Measurements from ENCODE around the gene THY1.

The THY1 gene

DNA sequence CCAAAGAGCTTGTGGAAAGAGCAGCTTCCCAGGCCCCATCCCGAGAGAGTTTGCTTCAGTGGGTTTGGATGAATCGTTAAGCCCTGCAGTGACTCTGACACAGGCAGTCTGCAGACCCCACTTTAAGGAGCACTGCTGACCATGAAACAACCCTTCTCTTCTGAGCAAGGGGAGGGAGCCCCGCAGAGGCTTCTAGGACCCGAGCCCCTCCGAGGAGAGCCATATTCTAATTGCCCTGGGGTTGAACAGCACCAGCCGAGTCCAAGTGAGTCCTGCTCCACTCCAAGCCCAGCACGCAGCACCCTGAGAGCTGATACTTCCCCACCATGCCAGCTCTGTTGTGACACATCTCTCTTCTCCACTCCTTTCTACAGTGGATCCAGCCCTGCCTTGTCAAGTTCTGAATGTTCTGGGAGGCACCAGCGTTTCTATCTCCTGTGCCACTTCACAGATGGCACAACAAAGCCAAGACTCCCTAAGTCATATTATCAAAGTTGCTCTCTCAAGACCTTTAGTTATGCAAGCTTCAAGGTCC is 51.8 kb downstream of the THY1 start:
- Histone ChIP-seq H3K4me3 (ENCODE audit: low read depth, low read length) (no peak overlapping the region), H3K36me3 (ENCODE audit: control insufficient read depth, insufficient read depth, low read length) (no peaks in the 10 kb centered on the region), H3K9ac (ENCODE audit: low read depth, low read length) (no peak overlapping the region), H3K4me1 (ENCODE audit: control insufficient read depth, insufficient read depth, low read length) (peaks cover 13% of the 10 kb centered on the region), H3K27me3 (ENCODE audit: control insufficient read depth, insufficient read depth, low read length) (peaks cover 6% of the 10 kb centered on the region), H3K9me3 (ENCODE audit: control insufficient read depth, insufficient read depth, low read length) (no peaks in the 10 kb centered on the region)

DNA sequence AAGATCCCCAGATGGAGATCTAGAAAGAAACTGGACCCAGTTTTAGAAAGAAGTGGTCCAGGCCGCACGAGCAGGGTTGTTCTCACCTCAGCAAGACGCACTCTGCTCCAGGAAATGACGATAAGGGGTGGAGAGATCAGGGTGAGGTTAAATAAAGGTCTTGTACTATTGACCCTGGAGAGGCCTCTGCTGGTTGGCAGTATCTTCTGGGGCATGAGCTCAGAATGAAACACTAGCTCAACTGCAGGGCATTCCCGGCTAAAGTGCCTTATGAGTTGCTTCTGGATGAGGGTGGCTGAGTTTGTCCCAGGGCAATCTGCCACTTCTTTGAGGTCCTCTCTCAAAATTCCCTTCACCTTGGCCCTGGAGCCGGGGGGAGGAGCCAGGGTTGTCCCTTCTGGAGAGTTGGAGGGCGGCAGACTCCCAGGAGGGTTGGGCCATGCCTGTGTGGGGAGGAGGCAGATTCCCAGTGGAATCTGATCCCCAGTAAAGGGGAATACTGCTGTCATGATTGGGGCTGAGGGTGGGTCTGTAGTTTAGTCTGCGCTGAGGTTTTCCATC is 52.4 kb downstream of the THY1 start:
- peaks cover 7% of the 10 kb centered on the region for H3K27me3 ChIP-seq (ENCODE audit: control insufficient read depth, insufficient read depth, low read length)
- H3K9ac ChIP-seq (ENCODE audit: low read depth, low read length), result no peak overlapping the region
- no peaks in the 10 kb centered on the region for H3K9me3 ChIP-seq (ENCODE audit: control insufficient read depth, insufficient read depth, low read length)
- H3K36me3 ChIP-seq (ENCODE audit: control insufficient read depth, insufficient read depth, low read length), result no peaks in the 10 kb centered on the region
- H3K4me3 ChIP-seq (ENCODE audit: low read depth, low read length), result no peak overlapping the region
- peaks cover 11% of the 10 kb centered on the region for H3K4me1 ChIP-seq (ENCODE audit: control insufficient read depth, insufficient read depth, low read length)

DNA sequence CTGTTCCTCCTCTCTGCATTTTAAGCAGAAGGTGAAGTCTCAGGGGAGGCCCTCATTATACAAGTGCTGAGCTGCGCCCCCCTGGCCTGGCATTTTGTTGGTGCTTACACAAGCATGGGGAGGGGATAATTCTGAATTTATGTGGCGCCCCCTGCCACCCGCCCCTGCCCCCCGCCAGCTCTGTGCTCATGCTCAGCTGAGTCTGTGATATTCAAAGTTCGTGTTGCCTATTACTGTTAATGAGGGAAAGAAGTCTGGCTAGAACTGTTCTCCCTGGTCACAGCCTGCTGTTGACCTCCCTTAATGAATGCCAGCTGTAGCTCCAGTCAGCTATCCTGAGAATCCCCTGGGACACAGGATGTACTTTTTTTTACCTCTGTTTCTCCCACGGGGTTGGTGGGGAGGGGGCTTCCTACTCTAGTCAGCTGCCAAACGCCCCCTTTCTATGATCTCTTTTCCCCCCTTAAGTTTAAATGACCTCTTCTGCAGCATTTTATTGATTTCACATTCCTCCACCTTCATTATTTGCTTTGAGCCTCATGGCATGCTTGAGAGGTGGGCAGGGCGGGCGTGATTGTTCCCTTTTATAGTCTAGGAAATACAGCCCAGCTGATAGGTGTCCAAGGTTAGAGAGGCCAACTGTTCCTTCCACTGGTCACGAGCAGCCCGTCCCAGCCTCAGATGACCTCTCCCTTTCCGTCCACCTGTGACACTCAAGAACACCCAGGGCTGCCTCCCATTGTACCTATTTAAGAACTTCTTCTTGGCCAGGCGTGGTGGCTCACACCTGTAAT is 53.6 kb downstream of the THY1 start:
- Histone ChIP-seq H3K36me3 (ENCODE audit: control insufficient read depth, insufficient read depth, low read length) (no peaks in the 10 kb centered on the region), H3K27me3 (ENCODE audit: control insufficient read depth, insufficient read depth, low read length) (peaks cover 19% of the 10 kb centered on the region), H3K9me3 (ENCODE audit: control insufficient read depth, insufficient read depth, low read length) (no peaks in the 10 kb centered on the region), H3K4me3 (ENCODE audit: low read depth, low read length) (no peak overlapping the region), H3K9ac (ENCODE audit: low read depth, low read length) (no peak overlapping the region), H3K4me1 (ENCODE audit: control insufficient read depth, insufficient read depth, low read length) (peaks cover 7% of the 10 kb centered on the region)

DNA sequence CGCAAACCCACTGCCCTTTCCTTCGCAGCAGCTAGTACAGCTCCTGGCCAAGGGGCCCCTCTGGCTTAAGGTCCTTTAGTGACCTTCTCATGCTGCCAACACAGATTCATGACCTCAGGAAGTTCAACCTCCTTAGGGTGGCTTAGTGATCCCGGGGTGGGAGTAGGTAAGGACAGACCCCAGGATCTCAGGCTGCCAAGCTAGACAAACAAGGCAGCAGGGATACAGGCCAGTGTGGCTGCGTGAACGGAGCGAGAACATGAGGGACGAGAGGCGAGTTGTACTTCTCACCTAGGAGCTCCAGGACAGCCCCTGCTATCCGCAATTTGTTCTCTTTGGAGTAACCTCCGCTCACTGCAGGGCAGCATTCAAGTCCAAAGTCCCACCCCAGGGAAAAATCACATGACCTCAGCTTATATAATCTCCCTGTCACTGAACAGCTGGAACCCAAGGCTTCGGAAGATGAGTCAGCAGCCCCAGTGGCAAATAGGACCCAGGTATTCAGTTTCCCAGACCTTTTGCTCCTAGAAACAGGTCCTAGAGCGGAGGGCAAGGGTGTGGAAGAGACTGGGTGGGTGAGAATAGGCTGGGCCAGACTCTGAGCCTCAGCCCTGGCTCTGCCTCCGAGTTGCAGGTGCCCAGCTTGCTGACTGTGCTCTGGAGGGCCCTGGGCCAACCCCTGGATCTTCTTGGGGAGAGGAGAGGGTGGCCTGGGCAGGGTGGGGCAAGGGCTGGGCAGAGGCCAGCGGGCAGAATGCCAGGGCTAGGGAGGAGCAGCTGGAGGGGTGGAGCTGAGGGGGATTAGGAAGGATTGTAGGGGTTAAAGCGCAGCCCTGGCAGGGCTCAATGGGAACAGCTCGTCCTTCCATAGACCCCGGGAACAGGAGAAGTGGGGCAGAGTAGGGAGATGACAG is 54.6 kb downstream of the THY1 start:
- Histone ChIP-seq H3K9me3 (ENCODE audit: control insufficient read depth, insufficient read depth, low read length) (no peaks in the 10 kb centered on the region), H3K4me1 (ENCODE audit: control insufficient read depth, insufficient read depth, low read length) (peaks cover 7% of the 10 kb centered on the region), H3K4me3 (ENCODE audit: low read depth, low read length) (no peak overlapping the region), H3K27me3 (ENCODE audit: control insufficient read depth, insufficient read depth, low read length) (peaks cover 23% of the 10 kb centered on the region), H3K36me3 (ENCODE audit: control insufficient read depth, insufficient read depth, low read length) (no peaks in the 10 kb centered on the region), H3K9ac (ENCODE audit: low read depth, low read length) (no peak overlapping the region)

DNA sequence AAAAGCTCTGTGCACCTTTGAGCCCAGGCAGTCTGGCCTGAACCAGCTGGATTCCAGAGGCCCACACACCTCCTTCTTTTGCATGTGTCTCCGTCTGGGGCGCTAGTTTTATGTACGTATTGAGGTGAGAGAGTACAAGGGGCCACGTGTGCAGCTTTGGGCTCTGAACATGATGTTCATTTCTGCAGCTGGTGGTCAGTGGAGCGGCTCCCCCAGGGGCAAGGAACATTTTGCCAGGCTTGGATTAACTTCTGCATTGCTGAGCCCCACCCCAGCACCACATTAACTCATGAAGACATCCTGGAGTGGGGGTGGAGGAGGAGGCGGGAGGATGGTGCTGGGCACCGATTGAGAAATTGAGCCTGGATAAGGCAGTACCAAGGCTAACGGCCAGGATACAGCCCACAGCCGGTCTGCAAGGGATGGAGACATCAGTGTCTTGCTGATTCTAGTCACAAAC is 55.3 kb downstream of the THY1 start:
- Histone ChIP-seq H3K9ac (ENCODE audit: low read depth, low read length) (no peak overlapping the region), H3K4me1 (ENCODE audit: control insufficient read depth, insufficient read depth, low read length) (peaks cover 7% of the 10 kb centered on the region)

More for the DNA sequence above, 55.3 kb downstream of the THY1 start:
- Histone ChIP-seq H3K9me3 (ENCODE audit: control insufficient read depth, insufficient read depth, low read length) (no peaks in the 10 kb centered on the region), H3K4me3 (ENCODE audit: low read depth, low read length) (no peak overlapping the region), H3K27me3 (ENCODE audit: control insufficient read depth, insufficient read depth, low read length) (peaks cover 30% of the 10 kb centered on the region), H3K36me3 (ENCODE audit: control insufficient read depth, insufficient read depth, low read length) (no peaks in the 10 kb centered on the region)
